H9 (cell line): ENCODE data around the gene ICAM4. TPM values are rescaled to one million over a fixed set of nuclear protein-coding genes. Genes with fewer than 3 reads are reported as not detected.
"Not testable (repeated sequence)": the region's sequence is repeated elsewhere in the genome, so short reads cannot be mapped to it uniquely, and the experiment has no call there.

Experiments
- DNase-seq: peaks from one replicate; pipeline ENCODE4 v3.0.0-alpha.2; 2017
- H2AFZ ChIP-seq: one replicate; pipeline ENCODE4 v1.6.1; 2013; ENCODE audit warnings: mild to moderate bottlenecking, low read length, control low read depth, moderate library complexity
- H2AK5ac ChIP-seq: 2 replicates; pipeline ENCODE4 v1.6.1; 2013; ENCODE audit warnings: low read length, control low read depth, mixed read lengths; ENCODE audit not compliant: insufficient read length
- H2BK120ac ChIP-seq: one replicate; pipeline ENCODE4 v1.6.1; 2013; ENCODE audit warnings: low read depth, mild to moderate bottlenecking, low read length, control low read depth, inconsistent platforms; ENCODE audit not compliant: poor library complexity, severe bottlenecking
- H2BK12ac ChIP-seq: 2 replicates; pipeline ENCODE4 v1.6.1; 2013; ENCODE audit warnings: low read length, control low read depth, mixed read lengths, low read depth; ENCODE audit not compliant: insufficient read length
- H2BK15ac ChIP-seq: 2 replicates; pipeline ENCODE4 v1.6.1; 2013; ENCODE audit warnings: low read depth, low read length, control low read depth
- H2BK20ac ChIP-seq: one replicate; pipeline ENCODE4 v1.6.1; 2013; ENCODE audit warnings: low read depth, mild to moderate bottlenecking, low read length, control low read depth, inconsistent platforms; ENCODE audit not compliant: poor library complexity, severe bottlenecking
- H2BK5ac ChIP-seq: 2 replicates; pipeline ENCODE4 v1.6.1; 2013; ENCODE audit warnings: low read length, control low read depth, mixed read lengths; ENCODE audit not compliant: insufficient read length
- H3K14ac ChIP-seq: 2 replicates; pipeline ENCODE4 v1.6.1; 2013; ENCODE audit warnings: low read length, control low read depth; ENCODE audit not compliant: insufficient read depth
- H3K18ac ChIP-seq: 2 replicates; pipeline ENCODE4 v1.6.1; 2013; ENCODE audit warnings: low read depth, mild to moderate bottlenecking, mixed read lengths, low read length, control low read depth; ENCODE audit not compliant: insufficient read length
- H3K23ac ChIP-seq: 2 replicates; pipeline ENCODE4 v1.6.1; 2013; ENCODE audit warnings: low read length, control low read depth, mixed read lengths, low read depth; ENCODE audit not compliant: insufficient read length
- H3K23me2 ChIP-seq: 2 replicates; pipeline ENCODE4 v1.6.1; 2013; ENCODE audit warnings: low read depth, mild to moderate bottlenecking, mixed read lengths, low read length, control low read depth; ENCODE audit not compliant: insufficient read length, poor library complexity, severe bottlenecking
- H3K27ac ChIP-seq: 2 replicates; pipeline ENCODE4 v1.5.1; 2013; ENCODE audit warnings: low read length, control low read depth, mixed read lengths, low read depth; ENCODE audit not compliant: insufficient read length
- H3K27me3 ChIP-seq: 2 replicates; pipeline ENCODE4 v1.6.1; 2013; ENCODE audit warnings: low read length, control low read depth, inconsistent platforms; ENCODE audit not compliant: insufficient read depth
- H3K4ac ChIP-seq: 2 replicates; pipeline ENCODE4 v1.6.1; 2013; ENCODE audit warnings: low read depth, mild to moderate bottlenecking, control low read depth, inconsistent platforms, low read length, moderate library complexity
- H3K4me1 ChIP-seq: 2 replicates; pipeline ENCODE4 v1.6.1; 2013; ENCODE audit warnings: low read length, control low read depth, inconsistent platforms; ENCODE audit not compliant: insufficient read depth
- H3K4me2 ChIP-seq: 2 replicates; pipeline ENCODE4 v1.6.1; 2013; ENCODE audit warnings: low read length, control low read depth, mixed read lengths; ENCODE audit not compliant: insufficient read length, insufficient read depth
- H3K56ac ChIP-seq: 2 replicates; pipeline ENCODE4 v1.6.1; 2013; ENCODE audit warnings: low read depth, mild to moderate bottlenecking, mixed read lengths, low read length, control low read depth; ENCODE audit not compliant: insufficient read length
- H3K79me1 ChIP-seq: 2 replicates; pipeline ENCODE4 v1.6.1; 2013; ENCODE audit warnings: low read depth, mild to moderate bottlenecking, moderate library complexity, low read length, control low read depth, inconsistent platforms; ENCODE audit not compliant: insufficient read depth, poor library complexity, severe bottlenecking
- H3K79me2 ChIP-seq: 2 replicates; pipeline ENCODE4 v1.6.1; 2013; ENCODE audit warnings: low read length, control low read depth, inconsistent platforms; ENCODE audit not compliant: insufficient read depth
- H3K9ac ChIP-seq: 2 replicates; pipeline ENCODE4 v1.6.1; 2013; ENCODE audit warnings: low read length, control low read depth, mixed read lengths; ENCODE audit not compliant: insufficient read length; ENCODE audit errors: extremely low read depth
- H3K9me3 ChIP-seq: one replicate; pipeline ENCODE4 v1.6.1; 2013; ENCODE audit warnings: low read depth, low read length, inconsistent platforms; ENCODE audit not compliant: control insufficient read depth
- H3T11ph ChIP-seq: one replicate; pipeline ENCODE4 v1.6.1; 2013; ENCODE audit warnings: mild to moderate bottlenecking, low read length, control low read depth, inconsistent platforms
- H4K20me1 ChIP-seq: one replicate; pipeline ENCODE4 v1.6.1; 2013; ENCODE audit not compliant: control insufficient read depth, insufficient read length, insufficient read depth
- H4K5ac ChIP-seq: 2 replicates; pipeline ENCODE4 v1.6.1; 2013; ENCODE audit warnings: low read depth, mild to moderate bottlenecking, mixed read lengths, low read length, control low read depth; ENCODE audit not compliant: insufficient read length
- H4K8ac ChIP-seq: replicated peaks from 2 replicates; pipeline ENCODE4 v1.6.1; 2013; ENCODE audit warnings: low read length, control low read depth, mixed read lengths, low read depth; ENCODE audit not compliant: insufficient read length
- H4K91ac ChIP-seq: 2 replicates; pipeline ENCODE4 v1.6.1; 2013; ENCODE audit warnings: low read depth, mild to moderate bottlenecking, moderate library complexity, mixed read lengths, low read length, control low read depth; ENCODE audit not compliant: insufficient read length
- H3K27ac Mint-ChIP-seq, 3 experiments: 2 replicates in 2 of 3; 3 replicates in 1 of 3; pipeline ENCODE4 v1.8.0; 2020 to 2021; ENCODE audit warnings: mixed read lengths in 3 of 3, mild to moderate bottlenecking in 1 of 3, moderate library complexity in 1 of 3
- H3K27me3 Mint-ChIP-seq: 2 replicates; pipeline ENCODE4 v1.8.0; 2021; ENCODE audit warnings: low read depth, mild to moderate bottlenecking, moderate library complexity, mixed read lengths
- H3K36me3 Mint-ChIP-seq, 3 experiments: 2 replicates in 2 of 3; 3 replicates in 1 of 3; pipeline ENCODE4 v1.8.0; 2020 to 2021; ENCODE audit warnings: low read depth in 3 of 3, mixed read lengths in 3 of 3; ENCODE audit not compliant: insufficient read depth in 1 of 3
- H3K4me1 Mint-ChIP-seq, 2 experiments: 2 replicates each; pipeline ENCODE4 v1.8.0; 2020; ENCODE audit warnings: mixed read lengths in 2 of 2
- H3K4me3 Mint-ChIP-seq, 2 experiments: 2 replicates in 1 of 2; 3 replicates in 1 of 2; pipeline ENCODE4 v1.8.0; 2020 to 2021; ENCODE audit warnings: mild to moderate bottlenecking in 2 of 2, mixed read lengths in 2 of 2, moderate library complexity in 1 of 2
- H3K9me3 Mint-ChIP-seq, 2 experiments: 2 replicates in 1 of 2; 3 replicates in 1 of 2; pipeline ENCODE4 v1.8.0; 2020; ENCODE audit warnings: mild to moderate bottlenecking in 2 of 2, mixed read lengths in 2 of 2, moderate library complexity in 1 of 2
- CTCF ChIP-seq: fragments of 200-600 bp; sonication (generic); conservative IDR thresholded peaks from 3 replicates; pipeline ENCODE4 v1.8.0; 2021; ENCODE audit warnings: antibody characterized with exemption, mild to moderate bottlenecking
- WGBS: extraction: QIAGEN DNeasy Blood & Tissue Kit; methylation state at CpG from one replicate; pipeline ENCODE4 v1.1.7; 2013; ENCODE audit warnings: missing lambda C conversion rate, low lambda C conversion rate, mixed read lengths; ENCODE audit not compliant: insufficient read length; ENCODE audit errors: extremely low coverage; 5-methylcytosine and 5-hydroxymethylcytosine counted together
- total RNA-seq: library from RNA; stranded (reverse); gene quantifications from 2 replicates; pipeline ENCODE4 v1.2.1, GENCODE V29; 2021

The ICAM4 gene
- total RNA-seq, 1 experiment from 2014 or later = 1.1 TPM

GRCh38 chr19:10238172-10238783 is 48.5 kb upstream of the ICAM4 start:
- Histone ChIP-seq H3K23me2 (no peaks in the 10 kb centered on the region), H3T11ph (no peak overlapping the region), H3K4ac (no peak overlapping the region), H3K9ac (no peak overlapping the region), H3K56ac (no peak overlapping the region), H3K79me2 (no peaks in the 10 kb centered on the region), H2AFZ (no peak overlapping the region), H2BK15ac (no peak overlapping the region), H4K5ac (no peak overlapping the region), H4K91ac (no peak overlapping the region), H2BK12ac (no peak overlapping the region), H2BK120ac (no peak overlapping the region), H3K18ac (no peak overlapping the region), H3K23ac (no peak overlapping the region), H3K27ac (no peak overlapping the region), H3K27me3 (no peaks in the 10 kb centered on the region), H4K20me1 (no peaks in the 10 kb centered on the region), H3K4me2 (no peak overlapping the region), H3K14ac (no peak overlapping the region), H2BK20ac (no peak overlapping the region), H3K4me1 (no peaks in the 10 kb centered on the region), H3K79me1 (no peaks in the 10 kb centered on the region), H2BK5ac (no peak overlapping the region), H4K8ac (no peak overlapping the region), H3K9me3 (no peaks in the 10 kb centered on the region), H2AK5ac (no peak overlapping the region)
- peaks cover 4 to 14% of the 10 kb centered on the region in 2 experiments; a peak in 3 of 4 replicates for H3K4me1 Mint-ChIP-seq
- no peak for DNase-seq
- H3K36me3 Mint-ChIP-seq = no peaks in the 10 kb centered on the region
- no peak overlapping the region for H3K27ac Mint-ChIP-seq
- TF ChIP-seq CTCF = no peak
- no CpG with 5 or more reads among the region's 12 CpGs for WGBS
- no peaks in the 10 kb centered on the region; a peak in 1 of 5 replicates for H3K9me3 Mint-ChIP-seq
- H3K4me3 Mint-ChIP-seq = no peak overlapping the region
- no peaks in the 10 kb centered on the region for H3K27me3 Mint-ChIP-seq

- not testable (repeated sequence) for H2BK15ac ChIP-seq, H2AK5ac ChIP-seq, H3K9me3 ChIP-seq, H3K9ac ChIP-seq, H3K4me3 Mint-ChIP-seq, DNase-seq, H2BK12ac ChIP-seq, H4K8ac ChIP-seq, H3K4me1 ChIP-seq, H4K5ac ChIP-seq, H4K20me1 ChIP-seq, H3K27ac ChIP-seq, H3K9me3 Mint-ChIP-seq, H3K79me1 ChIP-seq, H3K23ac ChIP-seq, H3K14ac ChIP-seq, H3K18ac ChIP-seq, H2BK5ac ChIP-seq, H2BK120ac ChIP-seq, H3K27me3 ChIP-seq, H3K4me1 Mint-ChIP-seq, H4K91ac ChIP-seq, H3T11ph ChIP-seq, H2AFZ ChIP-seq, H3K23me2 ChIP-seq, H3K36me3 Mint-ChIP-seq, H3K4ac ChIP-seq, H2BK20ac ChIP-seq, H3K79me2 ChIP-seq, H3K27me3 Mint-ChIP-seq, H3K56ac ChIP-seq, H3K4me2 ChIP-seq
- no CpG with 5 or more reads among the region's 11 CpGs for WGBS
- peak overlapping the region in 1 of 3 experiments; percentile 44; a peak in 1 of 7 replicates for H3K27ac Mint-ChIP-seq
Observed at GRCh38 chr19:10241826-10242449, 44.8 kb upstream of the ICAM4 start.
